Peyer's patch (tissue), 4 donors: ENCODE results near the gene NFIL3. TPM values are rescaled to one million over a fixed set of nuclear protein-coding genes. Genes with fewer than 3 reads are reported as not detected.

Source experiments
- DNase-seq, 3 donors: peaks; one replicate each; pipeline ENCODE4 v3.0.0-alpha.2; 2017 to 2019
- H3K27ac ChIP-seq, 4 donors: fragments of 200-600 bp; sonication (generic); one replicate each; pipeline ENCODE4 v1.5.1; 2016 to 2019
- H3K27me3 ChIP-seq, 2 donors: fragments of 200-600 bp; sonication (generic); one replicate each; pipeline ENCODE4 v1.5.1; 2019
- H3K36me3 ChIP-seq, 3 donors: fragments of 200-600 bp; sonication (generic); one replicate each; pipeline ENCODE4 v1.5.1; 2016 to 2019
- H3K4me1 ChIP-seq, 4 donors: fragments of 200-600 bp; sonication (generic); one replicate each; pipeline ENCODE4 v1.5.1; 2016 to 2019
- H3K4me3 ChIP-seq, 4 donors: fragments of 200-600 bp; sonication (generic); 1 replicate in 3 of 4; 2 replicates in 1 of 4; pipeline ENCODE4 v1.5.1; 2016 to 2019; ENCODE audit warnings: mild to moderate bottlenecking in 1 of 4
- H3K9me3 ChIP-seq, 4 donors: fragments of 200-600 bp; sonication (generic); one replicate each; pipeline ENCODE4 v1.5.1; 2016 to 2019; ENCODE audit warnings: mild to moderate bottlenecking in 1 of 4
- CTCF ChIP-seq, 6 experiments: fragments of 450-650 bp in 4 of 6; fragments of 200-600 bp in 2 of 6; sonication (generic) in 1 of 6; IDR thresholded peaks; one replicate each; pipeline ENCODE4 v1.5.1; 2017 to 2019; ENCODE audit warnings: antibody characterized with exemption in 6 of 6, mild to moderate bottlenecking in 3 of 6, moderate library complexity in 1 of 6
- POLR2A ChIP-seq, 2 donors: fragments of 450-650 bp; IDR thresholded peaks; one replicate each; pipeline ENCODE4 v1.5.1; 2017; ENCODE audit warnings: antibody characterized with exemption in 2 of 2, mild to moderate bottlenecking in 2 of 2, moderate library complexity in 2 of 2
- total RNA-seq, 4 donors: library from RNA; depleted of rRNA; stranded (reverse); fragments of >200 nt; gene quantifications; one replicate each; pipeline ENCODE4 v1.1.0, GENCODE V29; 2016

Gene NFIL3
- total RNA-seq, 4 donors from 2014 or later, result 14.0 to 31.4 (median 20.4) TPM

GRCh38 chr9:91426123-91426745, 2.6 kb upstream of the NFIL3 start:
- H3K4me1 ChIP-seq, result peaks cover 0 to 10% (median 5%) of the 10 kb centered on the region in 4 donors
- H3K27ac ChIP-seq, result no peak overlapping the region
- no peaks in the 10 kb centered on the region for H3K9me3 ChIP-seq
- H3K36me3 ChIP-seq, result no peaks in the 10 kb centered on the region
- TF ChIP-seq CTCF (IDR thresholded peaks at IDR 0.05) (peak; percentile 16 to 81 (median 69)), POLR2A (IDR thresholded peaks at IDR 0.05) (no peak)
- no peak for DNase-seq
- no peaks in the 10 kb centered on the region for H3K27me3 ChIP-seq
- H3K4me3 ChIP-seq, result no peak overlapping the region

GRCh38 chr9:91425271-91425670, 1.6 kb upstream of the NFIL3 start:
- DNase-seq, result no peak
- Histone ChIP-seq H3K27me3 (no peaks in the 10 kb centered on the region), H3K27ac (peak overlapping the region in 3 of 4 donors; percentile 83 to 99 (median 96)), H3K36me3 (no peaks in the 10 kb centered on the region), H3K4me3 (peak overlapping the region in 3 of 4 donors; percentile 71 to 96 (median 81)), H3K9me3 (no peaks in the 10 kb centered on the region), H3K4me1 (peaks cover 0 to 15% (median 8%) of the 10 kb centered on the region in 4 donors)
- TF ChIP-seq CTCF (IDR thresholded peaks at IDR 0.05) (no peak), POLR2A (IDR thresholded peaks at IDR 0.05) (no peak)

GRCh38 chr9:91424403-91425176, 958 bp upstream of the NFIL3 start:
- H3K4me3 ChIP-seq, result peak overlapping the region; percentile 65 to 96 (median 76)
- peak overlapping the region; percentile 83 to 99 (median 93) for H3K27ac ChIP-seq
- no peaks in the 10 kb centered on the region for H3K27me3 ChIP-seq
- TF ChIP-seq CTCF (IDR thresholded peaks at IDR 0.05), result peak in 2 of 6 experiments; percentile 7 to 18
- peak; percentile 11 to 35 for TF ChIP-seq POLR2A (IDR thresholded peaks at IDR 0.05)
- peak; percentile 84 to 92 (median 84) for DNase-seq
- peaks cover 0 to 22% (median 8%) of the 10 kb centered on the region in 4 donors for H3K4me1 ChIP-seq
- H3K36me3 ChIP-seq, result no peaks in the 10 kb centered on the region
- H3K9me3 ChIP-seq, result no peaks in the 10 kb centered on the region

- H3K27ac ChIP-seq, result peak overlapping the region; percentile 76 to 97 (median 90)
- DNase-seq, result peak; percentile 49 to 79 (median 78)
- peak overlapping the region; percentile 54 to 88 (median 72) for H3K4me3 ChIP-seq
- H3K4me1 ChIP-seq, result peaks cover 0 to 31% (median 8%) of the 10 kb centered on the region in 4 donors
- TF ChIP-seq CTCF (IDR thresholded peaks at IDR 0.05), result peak in 4 of 6 experiments; percentile 26 to 44 (median 31)
- TF ChIP-seq POLR2A (IDR thresholded peaks at IDR 0.05), result peak in 1 of 2 donors; percentile 41
- no peaks in the 10 kb centered on the region for H3K36me3 ChIP-seq
- no peaks in the 10 kb centered on the region for H3K27me3 ChIP-seq
- H3K9me3 ChIP-seq, result no peaks in the 10 kb centered on the region
Measured at GRCh38 chr9:91422758-91423711, 597 bp downstream of the NFIL3 start.
